Tongue (tissue), 3 donors: ENCODE data around the gene EFR3B. TPM values are rescaled to one million over a fixed set of nuclear protein-coding genes. Genes with fewer than 3 reads are reported as not detected.
A peak's percentile ranks its signal among the peaks of the same experiment; 100 is the strongest.

Experiments used
- DNase-seq: peaks from one replicate; pipeline ENCODE4 v3.0.0-alpha.2; 2015
- small RNA-seq: library from RNA; depleted of rRNA; stranded (forward); fragments of <200 nt; gene quantifications from one replicate; pipeline ENCODE3, GENCODE V24; 2014; ENCODE audit warnings: low replicate concordance
- total RNA-seq: library from RNA; depleted of rRNA; stranded (reverse); fragments of >200 nt; gene quantifications from one replicate; pipeline ENCODE4 v1.2.3, GENCODE V29; 2014

Gene EFR3B
- total RNA-seq, 1 donor from 2014 or later, result 6.1 TPM

GRCh38 chr2:25187729-25188350 is 146.0 kb downstream of the EFR3B start:
- no peak for DNase-seq

GRCh38 chr2:25188405-25188804 is 146.5 kb downstream of the EFR3B start:
- no peak for DNase-seq

GRCh38 chr2:25190536-25190935 is 148.7 kb downstream of the EFR3B start:
- no peak for DNase-seq

- no peak for DNase-seq
These were observed 152.8 kb downstream of the EFR3B start for GRCh38 chr2:25194576-25195122.

GRCh38 chr2:25197336-25198208 is 155.7 kb downstream of the EFR3B start:
- DNase-seq, result peak; percentile 60

- no peak for DNase-seq
These were observed 156.3 kb downstream of the EFR3B start for GRCh38 chr2:25198209-25198525.

GRCh38 chr2:25198576-25198975 is 156.7 kb downstream of the EFR3B start:
- no peak for DNase-seq

GRCh38 chr2:25201265-25201664 is 159.4 kb downstream of the EFR3B start:
- no peak for DNase-seq

GRCh38 chr2:25201794-25202193 is 159.9 kb downstream of the EFR3B start:
- DNase-seq, result no peak

GRCh38 chr2:25202275-25202674 is 160.4 kb downstream of the EFR3B start:
- DNase-seq, result no peak

GRCh38 chr2:25204190-25204838 is 162.4 kb downstream of the EFR3B start:
- peak; percentile 41 for DNase-seq

GRCh38 chr2:25207078-25207545 is 165.2 kb downstream of the EFR3B start:
- no peak for DNase-seq

Small RNA genes lying within 50 kb of the gene (small RNA-seq; reads per million reads assigned to genes)
- not detected for gene RF00019
- gene RN7SL856P, result not detected

Other genes starting within 250 kb of the EFR3B start
- 55.8 TPM for gene PTRHD1, start 248.7 kb upstream of the EFR3B start, total RNA-seq
- gene CENPO, start 248.7 kb upstream of the EFR3B start, total RNA-seq, result 12.9 TPM
- gene ADCY3, start 121.8 kb upstream of the EFR3B start, total RNA-seq, result 27.1 TPM
- 11.5 TPM for gene DNAJC27, start 70.1 kb upstream of the EFR3B start, total RNA-seq
- gene POMC, start 126.5 kb downstream of the EFR3B start, total RNA-seq, result 7.7 TPM